Activated T-helper 1 cell treated with anti-CD3 and anti-CD28 coated beads, Interleukin-2, amount 50 U/mL, for 16 hours (primary cell): ENCODE measurements around the gene NACAD.
"Not testable (repeated sequence)": the region's sequence is repeated elsewhere in the genome, so short reads cannot be mapped to it uniquely, and the experiment has no call there.

ENCODE experiments used
- DNase-seq, 2 donors: peaks; one replicate each; pipeline ENCODE4 v3.0.0-alpha.2; 2020; ENCODE audit warnings: low read depth in 1 of 2, low spot score in 1 of 2

Gene NACAD

GRCh38 chr7:45055594-45056219 is 33.1 kb downstream of the NACAD start:
- no peak for DNase-seq

DNA sequence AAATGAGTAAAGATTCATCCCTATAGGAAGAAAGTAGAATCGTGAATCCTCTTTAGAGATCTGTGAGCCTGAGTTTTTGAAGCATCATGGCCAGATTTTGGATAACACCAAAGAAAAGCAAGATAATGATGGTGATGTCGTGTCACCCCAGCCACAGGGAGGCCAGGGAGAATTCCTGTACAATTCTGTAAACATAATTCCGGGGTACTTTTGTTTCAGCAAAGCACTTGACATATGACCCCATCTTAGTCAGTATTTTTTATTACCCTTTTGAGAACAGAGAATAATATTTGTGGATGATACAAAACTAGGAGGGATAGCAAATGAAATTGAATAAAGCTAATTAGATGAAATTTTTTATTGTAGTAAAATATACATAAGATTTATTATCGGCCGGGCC is 33.8 kb downstream of the NACAD start:
- no peak for DNase-seq

GRCh38 chr7:45054442-45054841 is 34.3 kb downstream of the NACAD start:
- no peak for DNase-seq

DNA sequence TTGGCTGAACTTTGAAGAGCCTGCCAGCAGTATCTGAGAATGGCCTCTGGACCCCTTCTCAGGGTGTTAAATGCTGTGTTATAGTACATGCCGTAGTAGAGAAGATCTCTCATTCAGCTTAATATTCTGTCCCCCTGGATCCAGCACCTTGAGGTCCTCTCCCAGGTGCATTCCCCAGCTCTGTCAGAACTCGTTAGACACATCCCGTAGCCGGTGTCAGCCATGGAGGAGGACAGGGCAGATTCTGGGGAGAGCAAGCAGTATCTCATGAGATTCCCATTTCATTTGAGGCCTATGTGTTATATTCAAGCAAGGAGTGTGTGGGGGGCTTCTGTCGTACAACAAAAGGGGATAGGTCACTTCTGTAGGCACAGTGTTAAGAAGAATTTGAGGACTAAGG is 34.8 kb downstream of the NACAD start:
- no peak for DNase-seq

- DNase-seq: no peak
These were observed 35.4 kb downstream of the NACAD start for GRCh38 chr7:45053401-45053800.

DNA sequence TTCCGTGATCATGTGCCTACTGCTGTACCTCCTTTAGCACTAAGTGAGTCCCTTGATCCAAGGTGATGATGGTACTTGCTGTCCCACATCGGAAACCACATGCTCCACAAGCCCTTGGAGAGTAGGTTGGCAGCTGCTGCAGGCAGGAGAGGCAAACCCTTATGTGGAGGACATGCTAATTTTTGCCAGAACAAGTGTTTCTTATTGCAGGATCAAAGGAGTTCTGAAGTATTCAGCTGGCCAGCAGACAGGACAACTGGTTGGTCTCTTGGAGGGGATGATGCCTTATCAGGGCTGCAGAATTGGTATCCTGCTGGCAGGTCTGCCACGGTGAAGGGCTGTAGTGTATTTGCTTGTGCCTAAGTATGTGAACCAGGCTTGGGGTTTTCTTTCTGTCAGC is 36.8 kb downstream of the NACAD start:
- no peak for DNase-seq

DNA sequence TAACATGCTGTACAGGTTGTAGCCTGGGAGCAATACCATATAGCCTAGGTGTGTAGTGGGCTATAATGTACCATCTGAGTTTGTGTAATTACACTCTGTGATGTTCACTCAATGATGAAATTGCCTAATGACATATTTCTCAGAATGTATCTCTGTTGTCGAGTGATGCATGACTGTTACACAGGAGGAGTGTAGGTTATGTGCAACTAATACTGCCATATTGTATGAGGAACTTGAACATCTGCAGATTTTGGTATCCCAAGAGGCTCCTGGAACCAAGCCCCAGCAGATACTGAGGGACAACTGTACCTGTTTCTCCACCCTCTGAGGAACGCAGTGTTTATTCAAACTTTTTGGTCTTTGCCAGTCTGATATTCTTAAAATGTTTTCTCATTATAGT is 38.6 kb downstream of the NACAD start:
- DNase-seq: no peak

- DNase-seq: no peak
These were observed 40.0 kb downstream of the NACAD start for GRCh38 chr7:45048748-45049147.

DNA sequence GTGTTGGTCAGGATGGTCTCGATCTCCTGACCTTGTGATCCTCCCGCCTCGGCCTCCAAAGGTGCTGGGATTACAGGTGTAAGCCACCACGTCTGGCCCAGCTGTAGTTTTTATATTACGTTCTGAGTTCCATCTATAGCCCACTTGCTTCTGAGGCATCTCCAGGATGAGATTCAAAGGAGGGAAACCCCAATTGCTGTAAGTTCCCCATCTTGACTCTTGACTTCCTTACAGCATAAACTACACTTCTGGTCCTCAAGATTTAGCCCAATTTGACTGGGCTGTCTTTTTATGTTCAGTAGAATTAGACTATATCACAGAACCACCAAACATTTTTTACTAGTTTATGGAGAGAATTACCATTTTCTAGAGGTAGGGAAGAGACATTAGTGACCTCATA is 44.4 kb downstream of the NACAD start:
- DNase-seq: no peak

DNA sequence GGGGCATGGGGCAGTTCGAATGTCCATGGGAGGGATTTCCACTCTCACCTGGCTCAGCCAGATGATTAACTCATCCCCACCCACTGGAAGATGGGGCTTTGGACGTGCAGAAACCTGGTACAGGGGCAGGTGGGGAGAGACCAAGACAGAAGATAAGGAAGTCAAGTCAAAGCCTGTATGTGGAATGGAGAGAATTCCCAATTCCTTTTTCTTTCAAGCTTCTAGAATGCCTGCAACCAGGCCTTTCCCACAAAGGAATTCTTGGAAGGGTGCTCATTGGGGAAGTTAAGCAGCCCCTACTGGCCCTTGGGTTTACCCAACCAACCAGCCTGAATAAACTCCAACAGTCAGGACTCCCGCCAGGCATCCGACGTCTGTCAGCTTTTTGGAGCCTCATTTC is 49.7 kb downstream of the NACAD start:
- DNase-seq: no peak

GRCh38 chr7:45037876-45038275 is 50.9 kb downstream of the NACAD start:
- DNase-seq: no peak

DNA sequence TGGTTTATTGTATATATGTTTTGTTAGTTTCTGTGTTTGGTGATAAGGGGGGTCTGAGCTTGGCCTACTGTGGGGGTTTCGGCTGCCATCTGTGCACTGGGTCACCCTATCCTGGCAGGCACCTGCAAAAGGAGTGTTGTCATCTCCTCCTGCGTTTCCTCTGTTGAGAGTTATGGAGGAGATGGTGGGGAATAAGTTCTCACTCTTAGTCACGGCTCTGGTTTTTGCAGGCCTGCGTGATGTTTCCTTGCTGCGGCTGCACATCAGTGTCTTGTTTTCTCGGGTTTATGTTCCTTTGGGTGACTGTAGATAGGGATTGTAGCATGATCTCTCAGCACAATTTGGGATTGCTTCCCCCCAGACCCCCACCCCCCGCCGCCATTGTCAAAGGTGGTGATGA is 52.0 kb downstream of the NACAD start:
- DNase-seq: no peak

DNA sequence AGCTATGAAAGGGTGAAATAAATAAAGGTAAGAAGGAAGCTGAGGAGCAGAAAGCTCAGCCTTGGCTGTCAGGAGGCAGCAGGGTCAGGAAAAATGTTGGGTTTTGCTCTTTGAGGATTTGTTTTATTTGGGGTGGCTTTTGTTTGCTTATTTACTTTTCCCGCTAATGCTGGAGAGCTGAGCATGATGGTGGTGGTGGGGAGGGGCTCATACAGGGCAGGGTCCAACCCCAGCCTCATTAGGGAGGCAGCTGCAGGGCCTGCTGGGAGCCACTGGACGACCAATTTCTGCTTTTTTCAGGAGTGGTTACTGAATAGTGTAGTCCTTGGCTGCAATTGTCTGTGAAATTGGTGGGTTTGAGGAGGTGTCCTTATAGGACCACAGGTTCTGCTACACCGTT is 52.5 kb downstream of the NACAD start:
- no peak for DNase-seq

- DNase-seq: no peak
These were observed 52.9 kb downstream of the NACAD start for GRCh38 chr7:45035893-45036292.

DNA sequence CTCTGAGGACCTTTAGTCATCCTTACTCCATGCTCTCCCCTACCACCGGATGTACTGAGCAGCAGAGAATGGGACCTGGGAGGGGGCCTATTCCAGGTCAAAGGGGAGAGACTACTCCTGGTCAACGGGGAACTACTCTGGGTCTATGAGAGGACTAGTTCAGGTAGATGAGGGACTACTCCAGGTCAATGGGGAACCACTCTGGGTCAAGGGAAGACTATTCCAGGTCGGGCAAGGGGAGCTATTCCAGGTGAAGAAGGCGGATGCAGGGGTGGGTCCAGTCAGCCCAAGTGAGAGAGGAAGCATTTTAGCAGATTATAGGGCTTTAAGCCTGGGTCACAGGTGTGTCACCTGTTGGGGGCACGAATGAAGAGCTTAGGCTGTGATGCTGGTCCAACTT is 53.4 kb downstream of the NACAD start:
- DNase-seq: no peak

DNA sequence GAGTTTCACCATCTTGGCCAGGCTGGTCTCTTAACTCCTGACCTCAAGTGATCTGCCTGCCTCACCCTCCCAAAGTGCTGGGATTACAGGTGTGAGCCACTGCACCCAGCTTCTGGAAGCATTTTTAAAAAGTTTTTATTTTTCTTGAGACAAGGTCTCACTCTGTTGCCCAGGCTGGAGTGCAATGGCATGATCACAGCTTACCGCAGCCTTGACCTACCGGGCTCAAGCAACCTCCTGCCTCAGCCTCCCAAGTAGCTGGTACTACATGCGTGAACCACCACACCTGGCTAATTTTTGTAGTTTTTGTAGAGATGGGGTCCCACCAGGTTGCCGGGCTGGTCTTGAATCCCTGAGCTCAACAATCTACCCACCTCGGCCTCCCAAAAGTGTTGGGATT is 54.1 kb downstream of the NACAD start:
- not testable (repeated sequence) for DNase-seq

DNA sequence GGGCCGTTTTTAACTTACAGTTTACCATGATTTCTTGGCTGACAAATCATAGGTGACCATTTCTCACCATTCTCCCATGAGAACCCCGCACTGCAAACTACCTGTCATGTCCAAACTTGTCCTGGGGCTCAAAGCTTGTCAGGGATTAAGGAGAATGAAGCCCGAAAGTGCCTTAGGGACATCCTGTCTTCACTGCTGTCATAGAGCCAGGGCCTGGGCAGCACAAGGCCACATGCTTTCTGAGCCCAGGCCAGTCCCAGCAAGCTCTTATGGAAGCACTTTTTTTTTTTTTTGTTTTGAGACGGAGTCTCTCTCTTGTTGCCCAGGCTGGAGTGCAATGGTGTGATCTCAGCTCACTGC is 54.9 kb downstream of the NACAD start:
- DNase-seq: no peak

GRCh38 chr7:45033261-45033930 is 55.4 kb downstream of the NACAD start:
- DNase-seq: no peak

DNA sequence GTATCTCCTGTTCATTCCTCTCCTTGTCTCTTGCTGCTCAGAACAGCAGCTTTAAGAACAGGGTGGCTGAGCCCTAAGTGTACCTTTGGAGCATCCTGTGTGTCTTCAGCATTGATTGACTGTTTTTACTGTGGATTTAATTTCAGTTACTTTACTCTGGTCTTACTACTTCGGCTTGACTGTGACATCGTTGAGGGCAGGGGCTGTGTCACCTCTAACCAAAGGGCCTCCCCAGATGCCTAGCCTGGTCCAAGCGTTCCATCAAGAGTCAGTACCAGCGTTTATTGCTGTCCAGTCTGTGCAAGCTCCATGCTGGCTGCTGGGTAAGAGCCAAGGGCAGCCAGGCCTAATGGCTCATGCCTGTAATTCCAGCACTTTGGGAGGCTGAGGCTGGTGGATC is 56.3 kb downstream of the NACAD start:
- no peak for DNase-seq

- DNase-seq: no peak
These were observed 56.9 kb downstream of the NACAD start for GRCh38 chr7:45031829-45032228.
